PC-3 (cell line): ENCODE results near the gene LUZP1. TPM values are rescaled to one million over a fixed set of nuclear protein-coding genes. Genes with fewer than 3 reads are reported as not detected.
A peak's percentile ranks its signal among the peaks of the same experiment; 100 is the strongest.

Experiments used
- ATAC-seq: fragments of 200-7000 bp; cut with Tn5 transposase; 2 replicates; pipeline ENCODE4 v1.9.1; 2020; ENCODE audit warnings: mild to moderate bottlenecking, moderate library complexity
- BruUV-seq: library from RNA; stranded (reverse); fragments of 400-500 nt; replicated peaks from 2 replicates; lab custom pipeline; 2021; lab: Mats Ljungman, UMichigan
- CTCF ChIA-PET: fragments of 300-600 bp; sonication (Branson Sonifier 250); formaldehyde crosslinking; loops from one replicate; lab custom pipeline; 2022; ENCODE audit warnings: antibody characterized with exemption; lab: Charles Lee
- POLR2A ChIA-PET: fragments of 300-600 bp; sonication (Branson Sonifier 250); formaldehyde crosslinking; loops from one replicate; lab custom pipeline; 2022; ENCODE audit warnings: antibody characterized with exemption; ENCODE audit not compliant: unreplicated experiment; lab: Charles Lee
- DNase-seq: peaks from one replicate; pipeline ENCODE4 v3.0.0-alpha.2; 2015
- H2AFZ ChIP-seq: fragments of 300-600 bp; sonication (generic); 2 replicates; pipeline ENCODE4 v1.6.0; 2016; ENCODE audit warnings: antibody characterized with exemption, low read length
- H3F3A ChIP-seq: fragments of 300-600 bp; sonication (generic); one replicate; pipeline ENCODE4 v1.6.0; 2017; ENCODE audit warnings: antibody characterized with exemption, low read length, control low read depth, mild to moderate bottlenecking; ENCODE audit not compliant: unreplicated experiment
- H3K27ac ChIP-seq: fragments of 300-600 bp; sonication (generic); 2 replicates; pipeline ENCODE4 v1.5.1; 2016; ENCODE audit warnings: mild to moderate bottlenecking, low read length
- H3K27me3 ChIP-seq: fragments of 300-600 bp; sonication (generic); 2 replicates; pipeline ENCODE4 v1.6.1; 2016; ENCODE audit warnings: low read length, mixed read lengths
- H3K36me3 ChIP-seq: fragments of 300-600 bp; sonication (generic); 2 replicates; pipeline ENCODE4 v1.6.1; 2016; ENCODE audit warnings: low read depth, mixed run types, low read length, mixed read lengths
- H3K4me1 ChIP-seq: fragments of 300-600 bp; sonication (generic); 2 replicates; pipeline ENCODE4 v1.5.1; 2016; ENCODE audit warnings: low read length; ENCODE audit not compliant: insufficient read depth
- H3K4me2 ChIP-seq: fragments of 300-600 bp; sonication (generic); 2 replicates; pipeline ENCODE4 v1.6.0; 2016; ENCODE audit warnings: low read length
- H3K4me3 ChIP-seq: fragments of 300-600 bp; sonication (generic); 2 replicates; pipeline ENCODE4 v1.5.1; 2016; ENCODE audit warnings: mild to moderate bottlenecking, low read length, mixed read lengths
- H3K79me2 ChIP-seq: fragments of 300-600 bp; sonication (generic); 2 replicates; pipeline ENCODE4 v1.6.1; 2017; ENCODE audit warnings: low read length, mixed read lengths
- H3K9ac ChIP-seq: fragments of 300-600 bp; sonication (generic); 2 replicates; pipeline ENCODE4 v1.6.0; 2016; ENCODE audit warnings: mild to moderate bottlenecking, low read length
- H3K9me2 ChIP-seq: fragments of 300-600 bp; sonication (generic); replicated peaks from 2 replicates; pipeline ENCODE4 v1.6.1; 2016; ENCODE audit warnings: mixed run types, low read length, mixed read lengths
- H3K9me3 ChIP-seq: fragments of 300-600 bp; sonication (generic); 2 replicates; pipeline ENCODE4 v1.6.1; 2016; ENCODE audit warnings: low read length, mixed read lengths
- H4K20me1 ChIP-seq: fragments of 300-600 bp; sonication (generic); 2 replicates; pipeline ENCODE4 v1.6.1; 2016; ENCODE audit warnings: low read length, mixed read lengths
- CTCF ChIP-seq: fragments of 300-600 bp; sonication (generic); conservative IDR thresholded peaks from 2 replicates; pipeline ENCODE4 v1.5.1; 2017; ENCODE audit warnings: antibody characterized with exemption, low read depth, mild to moderate bottlenecking, low read length
- EZH2 ChIP-seq: fragments of 300-600 bp; sonication (generic); IDR thresholded peaks from one replicate; pipeline ENCODE4 v1.6.1; 2017; ENCODE audit warnings: antibody characterized with exemption, mild to moderate bottlenecking, low read length; ENCODE audit not compliant: unreplicated experiment
- EZH2phosphoT487 ChIP-seq: fragments of 300-600 bp; sonication (generic); IDR thresholded peaks from 2 replicates; pipeline ENCODE4 v1.6.1; 2018; ENCODE audit warnings: mild to moderate bottlenecking, antibody characterized with exemption, low read length, borderline replicate concordance
- intact Hi-C: fragments of 100-400 bp; cut with micrococcal nuclease; formaldehyde crosslinking; loops from 2 replicates; pipeline ENCODE4 v1.9.0; 2023
- total RNA-seq: library from RNA; depleted of rRNA; stranded (reverse); fragments of >200 nt; gene quantifications from 2 replicates; pipeline ENCODE4 v1.2.3, GENCODE V29; 2014

The LUZP1 gene
- total RNA-seq, 1 experiment from 2014 or later, result 17.8 TPM

DNA sequence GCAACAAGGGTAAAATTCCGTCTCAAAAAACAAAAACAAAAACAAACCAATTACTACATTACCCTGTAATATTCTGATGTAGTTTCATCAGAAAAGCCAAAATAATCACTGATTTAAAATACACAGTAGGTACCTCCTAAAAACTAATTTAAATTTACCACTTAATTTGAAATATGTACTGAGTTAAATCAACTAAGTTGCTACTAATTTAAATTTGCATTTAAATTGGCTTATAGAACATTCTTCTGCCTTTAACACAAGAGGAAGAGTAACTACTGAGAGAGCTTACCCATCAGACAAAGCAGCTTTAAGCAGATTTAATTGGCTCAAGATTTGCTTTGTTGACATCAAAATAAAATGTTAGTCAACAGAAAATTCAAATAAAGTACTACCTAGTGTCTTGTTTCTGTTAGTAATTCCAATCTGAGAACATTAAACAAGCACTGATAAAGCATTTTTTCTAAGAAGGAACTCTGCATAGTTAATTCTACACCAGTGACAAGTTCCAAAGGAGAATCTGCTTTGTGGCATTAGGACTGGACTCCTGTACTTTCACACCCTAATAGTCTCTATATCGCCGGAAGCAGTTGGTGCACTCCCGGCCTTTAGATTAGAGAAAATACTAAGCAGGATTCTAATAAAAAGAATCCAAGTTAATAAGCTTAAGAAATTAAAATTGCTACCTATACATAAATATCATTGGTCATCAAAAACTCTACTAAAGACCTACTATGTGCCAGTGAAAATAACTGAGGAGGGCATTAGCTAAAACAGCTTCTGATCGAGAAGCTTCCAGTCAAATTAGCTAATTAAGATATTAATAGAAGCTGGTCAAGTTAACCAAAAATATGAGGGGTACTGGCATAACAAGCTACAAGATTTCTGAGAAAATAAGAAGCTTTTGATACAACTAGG lies 8.4 kb downstream of the LUZP1 start:
- DNase-seq, result no peak
- Histone ChIP-seq H3K27ac (peak overlapping the region; percentile 32), H2AFZ (no peak overlapping the region), H3K4me1 (peaks cover 11% of the 10 kb centered on the region; the same call in 1 of the 2 replicates), H3K9ac (no peak overlapping the region), H3K9me3 (no peaks in the 10 kb centered on the region), H3K9me2 (no peaks in the 10 kb centered on the region), H3K27me3 (no peaks in the 10 kb centered on the region), H3K36me3 (no peaks in the 10 kb centered on the region), H4K20me1 (peaks cover 26% of the 10 kb centered on the region), H3K4me3 (no peak overlapping the region), H3K79me2 (peaks cover 99% of the 10 kb centered on the region), H3K4me2 (no peak overlapping the region), H3F3A (no peaks in the 10 kb centered on the region)
- no peak for ATAC-seq
- BruUV-seq, result no TSS peak
- intact Hi-C loops, result loop anchor here (5.0 kb wide), 1 partner anchor 43 kb away; no protein-coding TSS in a partner anchor
- ChIA-PET POLR2A (no interaction called here), CTCF (interaction anchor here (0.6 kb wide), 1 partner anchor 13 kb away, joined by 3 read pairs; no protein-coding TSS in a partner anchor)
- no peak for TF ChIP-seq EZH2phosphoT487
- TF ChIP-seq EZH2, result no peak
- no peak for TF ChIP-seq CTCF

- Histone ChIP-seq H3K4me3 (no peak overlapping the region), H4K20me1 (peaks cover 22% of the 10 kb centered on the region; the same call in 1 of the 2 replicates), H3K4me2 (no peak overlapping the region), H3K79me2 (peaks cover 96% of the 10 kb centered on the region), H2AFZ (no peak overlapping the region), H3K27me3 (no peaks in the 10 kb centered on the region), H3K27ac (no peak overlapping the region), H3K36me3 (no peaks in the 10 kb centered on the region), H3K9me2 (no peaks in the 10 kb centered on the region), H3K4me1 (peaks cover 11% of the 10 kb centered on the region; the same call in 1 of the 2 replicates), H3F3A (no peaks in the 10 kb centered on the region), H3K9me3 (no peaks in the 10 kb centered on the region), H3K9ac (no peak overlapping the region)
- ATAC-seq (no peak), DNase-seq (no peak)
- POLR2A ChIA-PET, result no interaction called here
- CTCF ChIA-PET, result no interaction called here
- no TSS peak for BruUV-seq
- TF ChIP-seq EZH2phosphoT487 (no peak), EZH2 (no peak), CTCF (no peak)
- intact Hi-C loops, result loop anchor here (5.0 kb wide), 1 partner anchor 40 kb away; no protein-coding TSS in a partner anchor
These were observed 11.7 kb downstream of the LUZP1 start for GRCh38 chr1:23156940-23157339.
